ENCODE results near the gene ALMS1. TPM values are rescaled to one million over a fixed set of nuclear protein-coding genes. Genes with fewer than 3 reads are reported as not detected.
A peak's percentile ranks its signal among the peaks of the same experiment; 100 is the strongest.
"Not testable (repeated sequence)": the region's sequence is repeated elsewhere in the genome, so short reads cannot be mapped to it uniquely, and the experiment has no call there.

Gene ALMS1
- total and polyA plus RNA-seq, 9 of the 15 experiments (the other 6 are each of a cell fraction or from before 2014, with no cell fraction given), result 1.4 to 26.3 (median 13.6) TPM

DNA sequence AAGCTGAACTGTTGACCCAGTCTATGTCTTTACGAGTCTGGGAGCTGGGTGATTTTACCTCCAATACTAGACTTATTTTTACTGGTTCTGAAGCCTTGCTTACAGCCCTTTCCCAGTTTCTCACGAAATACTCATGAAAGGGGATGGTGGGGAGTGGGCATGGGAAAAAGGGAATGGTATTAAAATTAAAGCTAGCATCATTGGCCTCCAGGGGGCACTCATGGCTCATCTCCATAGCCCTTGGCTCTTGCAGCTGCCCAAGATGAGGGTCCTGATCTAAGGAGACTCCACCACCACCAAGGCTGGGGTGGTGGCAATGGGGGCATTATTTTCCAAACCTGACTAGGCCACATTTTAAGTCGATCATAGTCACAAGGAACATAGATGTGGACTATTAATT is 234.3 kb downstream of the ALMS1 start:
- FAIRE-seq, result peak; percentile 84
- WGBS (ENCODE audit: insufficient coverage, low coverage, missing lambda C conversion rate), result 0% methylated on average over 3 of the region's 3 CpGs
- BruUV-seq (replicated peaks), result not testable (repeated sequence)

DNA sequence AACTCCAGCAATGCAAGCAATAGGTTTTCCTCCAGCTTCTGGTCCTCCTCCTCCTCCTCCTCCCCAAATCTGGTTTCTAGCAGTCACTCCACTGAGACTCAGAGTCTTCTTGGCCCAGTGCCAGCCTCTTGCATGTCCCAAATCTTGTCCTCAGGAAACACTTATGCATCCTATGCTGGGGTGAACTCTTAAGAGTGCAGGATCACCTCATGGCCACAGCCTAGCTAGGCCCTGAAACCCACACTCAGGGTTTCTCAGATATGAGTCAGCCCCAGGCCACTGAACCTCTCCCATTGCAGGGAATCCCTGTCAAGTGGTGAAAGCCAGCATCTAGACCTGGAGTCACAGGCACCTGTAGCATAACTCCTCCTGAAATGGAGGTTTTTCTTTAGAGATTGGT is 238.4 kb downstream of the ALMS1 start:
- ATAC-seq, result not testable (repeated sequence)
- peak; percentile 75 for TF ChIP-seq NFIC (IDR thresholded peaks at IDR 0.05)

More for the DNA sequence above, 234.3 kb downstream of the ALMS1 start:
- H4K20me1 ChIP-seq (replicated peaks; ENCODE audit: control insufficient read depth, insufficient read depth, low read length); H3K36me3 ChIP-seq (ENCODE audit: control insufficient read depth, insufficient read depth, low read length); H3K4me1 ChIP-seq (replicated peaks in 1 of 2; ENCODE audit: control insufficient read depth in 2 of 2, insufficient read depth in 2 of 2, low read length in 2 of 2); H3K9ac ChIP-seq (ENCODE audit: insufficient read depth in 1 of 2, low read depth in 2 of 2, low read length in 2 of 2); intact Hi-C loops (cut with micrococcal nuclease); H3K79me2 ChIP-seq (ENCODE audit: control insufficient read depth, insufficient read depth, low read length); H3K9me1 ChIP-seq (ENCODE audit: control insufficient read depth, insufficient read depth, low read length); in situ Hi-C loops (cut with MboI); H3K9me3 ChIP-seq (replicated peaks; ENCODE audit: control insufficient read depth, insufficient read depth, low read depth, low read length); CTCF ChIA-PET (ENCODE audit: low intra/inter-chr PET ratio); H2AFZ ChIP-seq (ENCODE audit: low read depth, low read length); H3K27ac ChIP-seq (ENCODE audit: extremely low read depth, low read depth, low read length); H3K4me2 ChIP-seq (ENCODE audit: insufficient read depth, low read length); H3K27me3 ChIP-seq (ENCODE audit: control insufficient read depth in 2 of 2, insufficient read depth in 2 of 2, low read length in 2 of 2); H3K4me3 ChIP-seq: not testable (repeated sequence)
- POLR2A ChIA-PET, result interaction anchor here (0.9 kb wide), 1 partner anchor 10 kb away, joined by 3 read pairs; no protein-coding TSS in a partner anchor
- DNase-seq (ENCODE audit: extremely low read depth in 1 of 4, low spot score in 3 of 4) (peak in 3 of 4 experiments; percentile 10 to 23 (median 18)), ATAC-seq (peak; percentile 75)
- TF ChIP-seq, protein P1, sequence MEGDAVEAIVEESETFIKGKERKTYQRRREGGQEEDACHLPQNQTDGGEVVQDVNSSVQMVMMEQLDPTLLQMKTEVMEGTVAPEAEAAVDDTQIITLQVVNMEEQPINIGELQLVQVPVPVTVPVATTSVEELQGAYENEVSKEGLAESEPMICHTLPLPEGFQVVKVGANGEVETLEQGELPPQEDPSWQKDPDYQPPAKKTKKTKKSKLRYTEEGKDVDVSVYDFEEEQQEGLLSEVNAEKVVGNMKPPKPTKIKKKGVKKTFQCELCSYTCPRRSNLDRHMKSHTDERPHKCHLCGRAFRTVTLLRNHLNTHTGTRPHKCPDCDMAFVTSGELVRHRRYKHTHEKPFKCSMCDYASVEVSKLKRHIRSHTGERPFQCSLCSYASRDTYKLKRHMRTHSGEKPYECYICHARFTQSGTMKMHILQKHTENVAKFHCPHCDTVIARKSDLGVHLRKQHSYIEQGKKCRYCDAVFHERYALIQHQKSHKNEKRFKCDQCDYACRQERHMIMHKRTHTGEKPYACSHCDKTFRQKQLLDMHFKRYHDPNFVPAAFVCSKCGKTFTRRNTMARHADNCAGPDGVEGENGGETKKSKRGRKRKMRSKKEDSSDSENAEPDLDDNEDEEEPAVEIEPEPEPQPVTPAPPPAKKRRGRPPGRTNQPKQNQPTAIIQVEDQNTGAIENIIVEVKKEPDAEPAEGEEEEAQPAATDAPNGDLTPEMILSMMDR (IDR thresholded peaks at IDR 0.05 in 2 of 3, conservative IDR thresholded peaks at IDR 0.05 in 1 of 3; ENCODE audit: insufficient read depth in 2 of 3, low read depth in 1 of 3, low read length in 3 of 3), result peak; percentile 30 to 57 (median 52)

DNA sequence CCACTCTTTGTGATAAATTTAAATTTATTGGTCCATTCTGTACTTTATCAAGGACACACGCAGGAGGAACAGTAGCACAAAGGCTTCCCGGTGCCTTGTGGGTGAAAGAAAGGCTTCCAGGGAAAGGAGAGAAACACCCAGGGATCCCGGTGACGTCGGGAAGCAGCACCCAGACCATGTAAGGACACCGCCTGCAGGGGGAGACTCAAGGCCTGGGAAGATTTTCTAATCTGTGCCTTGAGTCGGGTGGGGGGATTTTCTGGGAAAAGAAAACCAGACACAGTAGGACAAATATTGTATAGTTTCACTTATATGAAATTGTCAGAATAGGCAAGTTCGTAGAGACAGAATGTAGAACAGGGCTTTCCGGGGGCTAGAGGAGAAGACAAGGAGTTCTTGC is 239.0 kb downstream of the ALMS1 start:
- intact Hi-C loops (cut with micrococcal nuclease); H3K9me1 ChIP-seq (ENCODE audit: control insufficient read depth, insufficient read depth, low read length); H3K4me3 ChIP-seq; BruUV-seq (replicated peaks); H3K9me3 ChIP-seq (replicated peaks; ENCODE audit: control insufficient read depth, insufficient read depth, low read depth, low read length); H3K4me1 ChIP-seq (replicated peaks in 1 of 2; ENCODE audit: control insufficient read depth in 2 of 2, insufficient read depth in 2 of 2, low read length in 2 of 2); H3K36me3 ChIP-seq (ENCODE audit: control insufficient read depth, insufficient read depth, low read length); H3K27ac ChIP-seq (ENCODE audit: extremely low read depth, low read depth, low read length); CTCF ChIA-PET (ENCODE audit: low intra/inter-chr PET ratio); H2AFZ ChIP-seq (ENCODE audit: low read depth, low read length); POLR2A ChIA-PET; H3K4me2 ChIP-seq (ENCODE audit: insufficient read depth, low read length); H3K9ac ChIP-seq (ENCODE audit: insufficient read depth in 1 of 2, low read depth in 2 of 2, low read length in 2 of 2); H3K79me2 ChIP-seq (ENCODE audit: control insufficient read depth, insufficient read depth, low read length); H4K20me1 ChIP-seq (replicated peaks; ENCODE audit: control insufficient read depth, insufficient read depth, low read length): not testable (repeated sequence)
- ATAC-seq (peak; percentile 85), FAIRE-seq (peak; percentile 83), DNase-seq (ENCODE audit: extremely low read depth in 1 of 4, low spot score in 3 of 4) (peak in 1 of 4 experiments; percentile 9)
- in situ Hi-C loops (cut with MboI), result loop anchor here (5.0 kb wide), 1 partner anchor 63 kb away; no protein-coding TSS in a partner anchor
- 0% methylated on average over 4 of the region's 9 CpGs for WGBS (ENCODE audit: insufficient coverage, low coverage, missing lambda C conversion rate)
- peaks cover 0 to 12% of the 10 kb centered on the region in 2 experiments; a peak in 2 of 5 replicates for H3K27me3 ChIP-seq (ENCODE audit: control insufficient read depth in 2 of 2, insufficient read depth in 2 of 2, low read length in 2 of 2)

More for the DNA sequence above, 238.4 kb downstream of the ALMS1 start:
- in situ Hi-C loops (cut with MboI); H4K20me1 ChIP-seq (replicated peaks; ENCODE audit: control insufficient read depth, insufficient read depth, low read length); BruUV-seq (replicated peaks); H3K4me3 ChIP-seq; H3K9me1 ChIP-seq (ENCODE audit: control insufficient read depth, insufficient read depth, low read length); H3K4me1 ChIP-seq (replicated peaks in 1 of 2; ENCODE audit: control insufficient read depth in 2 of 2, insufficient read depth in 2 of 2, low read length in 2 of 2); H3K9me3 ChIP-seq (replicated peaks; ENCODE audit: control insufficient read depth, insufficient read depth, low read depth, low read length); H3K9ac ChIP-seq (ENCODE audit: insufficient read depth in 1 of 2, low read depth in 2 of 2, low read length in 2 of 2); H3K36me3 ChIP-seq (ENCODE audit: control insufficient read depth, insufficient read depth, low read length); CTCF ChIA-PET (ENCODE audit: low intra/inter-chr PET ratio); intact Hi-C loops (cut with micrococcal nuclease); H3K4me2 ChIP-seq (ENCODE audit: insufficient read depth, low read length); POLR2A ChIA-PET; H3K27ac ChIP-seq (ENCODE audit: extremely low read depth, low read depth, low read length); FAIRE-seq; DNase-seq (ENCODE audit: extremely low read depth in 1 of 4, low spot score in 3 of 4); H2AFZ ChIP-seq (ENCODE audit: low read depth, low read length); H3K79me2 ChIP-seq (ENCODE audit: control insufficient read depth, insufficient read depth, low read length): not testable (repeated sequence)
- H3K27me3 ChIP-seq (ENCODE audit: control insufficient read depth in 2 of 2, insufficient read depth in 2 of 2, low read length in 2 of 2), result peaks cover 0 to 12% of the 10 kb centered on the region in 2 experiments; a peak in 2 of 5 replicates

Measured in K562 (cell line).